Measurements from ENCODE around the gene SYT4. TPM values are rescaled to one million over a fixed set of nuclear protein-coding genes. Genes with fewer than 3 reads are reported as not detected.

Gene SYT4
- total and polyA plus RNA-seq, 5 donors from 2014 or later: 0.20 to 1.7 (median 1.7) TPM; not detected in 2

Other genes with a start within 250 kb of the SYT4 start
- not detected for gene RIT2, start 161.8 kb downstream of the SYT4 start, total RNA-seq
- gene RIT2, start 161.8 kb downstream of the SYT4 start, polyA plus RNA-seq: not detected